Renal cortical epithelial cell (primary cell): Measurements from ENCODE around the gene HNRNPC. TPM values are rescaled to one million over a fixed set of nuclear protein-coding genes. Genes with fewer than 3 reads are reported as not detected.
"Not testable (repeated sequence)": the region's sequence is repeated elsewhere in the genome, so short reads cannot be mapped to it uniquely, and the experiment has no call there.

Source experiments
- DNase-seq: peaks from one replicate; pipeline ENCODE4 v3.0.0-alpha.2; 2011; ENCODE audit warnings: low read depth
- total RNA-seq: library from RNA; depleted of rRNA; stranded (reverse); fragments of >200 nt; gene quantifications from 2 replicates; pipeline ENCODE4 v1.2.3, GENCODE V29; 2014

The HNRNPC gene
- total RNA-seq = 524 and 834 TPM in 2 replicates

DNA sequence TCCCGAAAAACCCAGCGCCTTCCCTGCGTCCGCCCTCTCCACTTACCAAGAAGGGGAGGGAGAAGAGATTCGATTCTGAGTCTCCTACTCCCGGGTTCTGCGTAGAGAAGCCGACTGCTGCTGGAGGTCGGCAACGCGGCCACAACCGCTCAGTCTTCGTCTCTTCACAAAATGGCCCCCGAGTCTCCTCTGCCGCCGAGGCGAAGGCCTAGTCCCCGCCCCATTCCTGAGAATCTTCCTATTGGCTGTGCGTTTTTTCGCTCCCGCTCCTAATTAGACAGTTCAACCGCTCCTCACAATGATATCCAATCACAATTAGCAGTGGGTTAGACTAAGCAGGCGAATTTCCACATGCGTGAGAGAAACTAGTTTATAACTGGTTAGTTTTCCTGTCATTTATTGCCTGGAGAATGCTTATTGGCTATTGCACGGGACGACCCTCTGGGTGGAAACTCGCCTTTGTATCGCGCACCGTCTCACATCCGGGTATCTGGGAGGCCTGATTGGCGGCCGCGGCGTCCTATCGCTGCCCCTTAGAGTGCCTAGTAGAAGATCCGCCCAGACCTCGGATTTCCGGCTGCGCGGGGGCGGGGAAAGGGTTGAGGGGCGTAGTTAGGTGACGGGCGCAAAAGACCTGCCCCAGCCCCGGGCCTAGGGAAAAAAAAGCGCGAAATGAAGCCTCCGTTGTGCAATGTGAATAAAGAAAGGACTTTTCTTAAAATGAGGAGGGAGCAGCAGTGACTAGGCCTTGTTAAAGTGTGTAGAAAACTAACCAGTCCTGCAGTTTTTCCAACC, at the start of gene HNRNPC:
Gene HNRNPC, minus strand, starts transcription at position 191 of the 795 bp plus-strand sequence. CDS start 35,249 bp downstream, outside the sequence.
- DNase-seq = peak; percentile 100

DNA sequence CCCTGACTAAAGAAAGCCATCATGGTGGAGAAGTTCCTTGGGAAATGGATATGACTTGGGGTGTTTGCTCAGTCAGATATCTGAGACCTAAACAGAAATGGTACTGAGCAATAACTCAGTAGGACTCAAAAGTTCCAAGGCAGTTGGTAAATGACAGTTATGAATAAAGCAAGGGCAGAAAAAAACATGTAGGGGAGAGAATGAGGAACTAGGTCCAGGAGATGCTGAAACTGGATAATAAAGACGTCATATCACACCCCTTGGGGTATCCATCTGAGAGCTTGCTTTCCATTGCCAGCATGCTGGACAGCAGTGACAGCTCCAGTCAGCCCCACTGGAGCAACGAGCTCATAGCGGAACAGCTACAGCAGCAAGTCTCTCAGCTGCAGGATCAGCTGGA, 48.2 kb upstream of the HNRNPC start:
- no peak for DNase-seq

DNA sequence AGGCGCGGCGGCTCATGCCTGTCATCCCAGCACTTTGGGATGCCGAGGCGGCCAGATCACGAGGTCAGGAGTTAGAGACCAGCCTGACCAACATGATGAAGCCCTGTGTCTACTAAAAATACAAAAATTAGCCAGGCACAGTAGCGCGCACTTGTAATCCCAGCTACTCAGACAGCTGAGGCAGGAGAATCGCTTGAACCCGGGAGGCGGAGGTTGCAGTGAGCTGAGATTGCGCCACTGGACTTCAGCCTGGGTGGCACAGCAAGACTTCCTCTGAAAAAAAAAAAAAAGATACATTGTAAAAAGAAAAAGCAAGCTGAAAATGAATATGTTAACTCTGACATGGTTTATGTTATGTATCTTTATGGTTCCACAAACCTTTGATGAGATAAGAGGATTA, 44.3 kb upstream of the HNRNPC start:
- DNase-seq = no peak

DNA sequence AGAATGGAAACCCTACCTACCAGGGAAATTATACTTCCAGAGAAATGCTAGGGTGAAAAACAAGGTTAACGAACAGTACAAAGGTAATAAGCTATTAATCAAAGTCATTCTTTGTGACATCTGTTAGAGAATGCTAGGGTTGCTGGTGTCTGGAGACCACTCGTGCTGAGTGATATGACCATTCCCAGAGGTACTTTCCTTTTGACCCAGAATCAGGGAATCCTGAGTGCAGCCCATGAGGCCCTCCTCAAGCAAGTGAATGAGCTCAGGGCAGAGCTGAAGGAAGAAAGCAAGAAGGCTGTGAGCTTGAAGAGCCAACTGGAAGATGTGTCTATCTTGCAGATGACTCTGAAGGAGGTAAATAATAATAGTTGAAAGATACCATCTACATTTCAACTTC, 42.4 kb upstream of the HNRNPC start:
- no peak for DNase-seq

DNA sequence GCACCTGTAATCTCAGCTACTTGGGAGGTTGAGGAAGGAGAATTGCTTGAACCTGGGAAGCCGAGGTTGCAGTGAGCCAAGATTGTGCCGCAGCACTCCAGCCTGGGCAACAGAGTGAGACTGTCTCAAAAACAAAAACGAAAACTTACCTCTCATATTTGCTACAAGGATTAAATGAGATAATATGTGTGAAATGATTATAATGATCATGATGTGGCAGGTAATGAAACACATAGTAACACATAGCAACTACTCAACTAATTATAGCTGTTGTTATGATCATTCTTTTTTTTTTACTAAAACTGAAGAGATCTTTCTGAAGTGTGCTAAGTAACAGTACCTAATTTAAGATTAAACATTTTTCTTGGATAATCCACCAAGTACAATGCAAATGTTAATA, 40.7 kb upstream of the HNRNPC start:
- DNase-seq = no peak

DNA sequence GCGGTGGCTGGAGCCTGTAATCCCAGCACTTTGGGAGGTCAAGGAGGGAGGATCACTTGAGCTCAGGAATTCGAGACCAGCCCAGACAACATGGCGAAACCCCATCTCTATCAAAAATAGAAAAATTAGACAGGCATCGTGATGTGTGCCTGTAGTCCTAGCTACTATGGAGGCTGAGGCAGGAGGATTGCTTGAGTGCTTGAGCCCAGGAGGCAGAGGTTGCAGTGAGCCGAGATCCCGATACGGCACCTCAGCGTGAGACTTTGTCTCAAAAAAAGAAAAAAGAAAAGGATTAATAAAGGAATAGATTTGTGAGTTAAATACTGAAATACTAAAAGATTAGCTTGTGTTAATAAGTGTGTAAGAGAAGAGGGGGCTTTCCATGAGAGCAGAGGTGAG, 40.0 kb upstream of the HNRNPC start:
- DNase-seq = no peak

DNA sequence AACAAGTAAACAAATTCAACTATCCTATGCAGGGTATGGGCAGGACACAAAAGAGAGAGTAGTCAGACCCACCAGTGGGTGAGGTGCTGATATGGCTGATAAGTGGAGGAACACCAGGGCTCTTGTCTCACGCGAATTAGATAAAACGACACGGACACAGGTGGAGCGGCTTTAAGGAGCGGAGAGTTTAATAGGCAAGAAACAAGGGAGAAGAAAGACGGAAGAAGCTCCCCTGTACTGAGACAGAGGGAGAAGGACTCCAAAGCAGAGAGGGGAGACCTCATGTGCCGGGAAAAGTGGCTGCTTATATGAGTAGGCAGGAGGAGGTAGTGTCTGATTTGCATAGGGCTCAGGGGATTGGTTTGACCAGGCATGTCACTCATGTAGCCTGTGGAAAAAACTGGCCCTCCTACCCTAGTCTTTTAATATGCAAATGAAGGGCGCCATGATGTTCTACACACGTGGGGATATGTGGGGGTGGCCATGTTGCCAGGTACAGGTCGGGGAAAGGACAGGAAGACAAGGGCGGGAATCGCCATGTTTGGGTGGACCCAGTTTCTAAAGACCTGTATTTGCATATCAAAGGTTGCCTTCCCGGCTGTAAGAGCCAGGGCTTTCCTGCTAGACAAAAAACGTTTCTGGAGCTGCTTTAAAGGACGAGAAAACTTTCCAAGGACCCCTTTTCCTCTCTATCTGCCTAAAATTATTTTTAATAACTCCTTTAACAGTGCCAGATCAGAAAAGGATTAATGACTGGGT, 39.4 kb upstream of the HNRNPC start:
- DNase-seq = peak; percentile 96

DNA sequence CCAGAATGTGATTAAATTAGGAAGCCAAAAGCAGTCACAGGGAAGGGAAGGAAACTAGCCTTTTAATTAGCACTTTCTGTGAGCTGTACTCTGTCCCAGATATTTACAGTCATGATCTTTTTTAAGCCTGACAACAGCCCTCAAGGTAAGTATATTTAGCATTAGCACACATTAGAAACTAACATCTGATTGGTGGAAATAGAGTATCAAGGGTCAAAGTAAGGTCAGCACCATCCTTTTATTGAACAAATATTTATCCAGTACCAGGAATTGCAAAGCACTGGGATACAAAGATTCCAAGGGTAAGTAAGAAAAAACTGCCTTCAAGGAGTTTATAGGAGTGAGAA, 38.9 kb upstream of the HNRNPC start:
- peak; percentile 20 for DNase-seq

DNA sequence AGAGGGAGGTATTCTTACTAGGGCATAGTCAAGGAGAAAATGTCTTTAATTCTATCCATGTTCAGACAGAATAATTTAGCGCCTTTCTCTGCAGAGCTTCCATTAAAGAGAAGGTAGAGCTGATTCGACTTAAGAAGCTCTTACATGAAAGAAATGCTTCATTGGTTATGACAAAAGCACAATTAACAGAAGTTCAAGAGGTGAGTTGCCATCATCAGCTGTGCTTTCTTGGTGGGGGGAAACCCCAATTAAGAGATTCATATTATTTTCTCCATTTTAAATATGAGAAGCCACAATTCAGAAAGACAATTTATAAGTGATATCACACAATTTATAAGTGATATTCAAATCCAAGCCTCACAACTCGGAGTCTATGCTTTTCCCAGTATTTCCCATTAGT, 38.4 kb upstream of the HNRNPC start:
- DNase-seq = peak; percentile 17

DNA sequence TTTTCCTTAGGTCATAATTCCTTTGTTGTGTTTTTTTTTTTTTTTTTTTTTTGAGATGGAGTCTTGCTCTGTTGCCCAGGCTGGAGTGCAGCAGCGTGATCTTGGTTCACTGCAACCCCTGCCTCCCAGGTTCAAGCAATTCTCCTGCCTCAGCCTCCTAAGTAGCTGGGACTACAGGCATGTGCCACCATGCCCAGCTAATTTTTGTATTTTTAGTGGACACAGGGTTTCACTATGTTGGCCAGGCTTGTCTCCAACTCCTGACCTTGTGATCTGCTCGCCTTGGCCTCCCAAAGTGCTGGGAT, 33.5 kb upstream of the HNRNPC start:
- DNase-seq = not testable (repeated sequence)

DNA sequence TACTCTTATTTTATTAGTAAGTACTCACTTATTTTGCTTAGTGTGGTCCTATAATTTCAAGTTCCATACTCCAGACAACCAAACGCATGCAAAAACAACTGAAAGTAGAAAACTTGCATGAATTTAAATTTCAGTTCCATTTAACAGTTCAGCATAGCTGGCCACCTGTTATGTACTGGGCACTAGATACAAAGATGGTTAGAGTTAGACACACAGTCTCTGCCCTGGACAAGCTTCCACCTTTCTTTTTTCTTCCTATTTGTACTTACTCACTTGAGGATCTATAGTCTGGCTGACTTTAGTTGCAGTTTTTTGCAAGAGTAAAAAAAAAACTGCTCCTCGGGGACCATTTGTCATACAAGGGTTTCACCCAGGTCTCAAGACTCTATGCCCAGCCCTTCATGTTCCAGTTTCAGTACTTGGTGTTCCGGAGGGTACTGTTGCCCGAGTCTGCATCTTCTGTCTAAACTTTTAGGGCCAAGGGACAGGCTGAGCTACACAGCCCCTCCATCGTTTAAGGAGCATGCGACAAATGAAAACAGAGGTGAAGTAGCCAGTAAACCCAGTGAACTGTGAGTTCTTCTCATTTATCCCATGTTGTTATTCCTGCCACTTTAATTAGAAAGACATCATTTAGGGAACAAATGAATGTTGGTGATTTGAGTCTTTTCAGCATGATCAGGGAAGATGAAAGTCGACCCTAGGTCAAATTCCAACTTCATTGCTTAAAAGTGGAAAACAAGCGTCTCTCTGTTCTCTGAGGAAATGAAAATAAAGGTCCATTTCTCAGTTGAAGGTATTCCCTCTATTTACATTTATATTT, 33.0 kb upstream of the HNRNPC start:
- no peak for DNase-seq

DNA sequence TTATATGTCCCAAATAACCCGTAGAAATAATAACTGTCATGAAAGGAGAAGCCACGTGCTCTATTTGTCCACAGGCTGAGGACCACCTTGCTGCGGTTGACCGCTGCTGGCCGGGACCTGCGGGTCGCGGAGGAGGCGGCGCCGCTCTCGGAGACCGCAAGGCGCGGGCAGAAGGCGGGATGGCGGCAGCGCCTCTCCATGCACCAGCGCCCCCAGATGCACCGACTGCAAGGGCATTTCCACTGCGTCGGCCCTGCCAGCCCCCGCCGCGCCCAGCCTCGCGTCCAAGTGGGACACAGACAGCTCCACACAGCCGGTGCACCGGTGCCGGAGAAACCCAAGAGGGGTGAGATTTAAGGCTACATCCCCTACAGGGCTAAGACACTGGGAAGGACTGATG, 31.6 kb upstream of the HNRNPC start:
- DNase-seq = no peak

DNA sequence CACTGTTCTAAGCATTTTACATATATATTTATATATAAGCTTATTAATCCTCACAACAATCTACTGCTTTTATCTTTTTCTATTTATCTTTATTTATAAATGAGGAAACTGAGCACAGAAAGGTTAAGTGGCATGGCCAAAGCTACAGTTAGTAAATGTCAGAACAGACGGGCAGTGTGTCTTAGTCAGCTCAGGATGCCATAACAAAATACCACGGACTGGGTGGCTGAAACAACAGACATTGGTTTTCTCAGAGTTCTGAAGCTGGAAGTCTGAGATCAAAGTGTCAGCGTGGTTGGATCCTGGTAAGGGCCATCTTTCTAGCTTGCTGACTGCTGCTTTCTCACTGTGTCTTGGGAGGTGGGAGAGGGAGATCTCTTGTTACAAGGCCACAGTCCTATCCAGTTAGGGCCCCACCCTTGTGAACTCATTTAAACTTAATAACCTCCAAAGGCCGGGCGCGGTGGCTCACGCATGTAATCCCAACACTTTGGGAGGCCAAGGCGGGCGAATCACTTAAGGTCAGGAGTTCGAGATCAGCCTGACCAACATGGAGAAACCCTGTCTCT, 30.4 kb upstream of the HNRNPC start:
- no peak for DNase-seq

DNA sequence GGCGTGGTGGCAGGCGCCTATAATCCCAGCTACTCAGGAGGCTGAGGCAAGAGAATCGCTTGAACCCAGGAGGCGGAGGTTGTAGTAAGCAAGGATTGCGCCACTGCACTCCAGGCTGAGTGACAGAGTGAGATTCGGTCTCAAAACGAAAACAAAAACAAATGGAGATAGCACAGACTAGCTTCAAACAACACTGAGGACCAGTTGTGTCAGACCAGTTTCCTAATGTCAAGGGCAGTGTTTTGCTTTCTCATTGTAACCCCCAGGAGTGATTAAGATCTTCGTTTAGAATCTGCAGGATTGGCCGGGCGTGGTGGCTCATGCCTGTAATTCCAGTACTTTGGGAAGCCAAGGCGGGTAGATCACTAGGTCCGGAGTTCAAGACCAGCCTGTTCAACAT, 29.1 kb upstream of the HNRNPC start:
- no peak for DNase-seq

DNA sequence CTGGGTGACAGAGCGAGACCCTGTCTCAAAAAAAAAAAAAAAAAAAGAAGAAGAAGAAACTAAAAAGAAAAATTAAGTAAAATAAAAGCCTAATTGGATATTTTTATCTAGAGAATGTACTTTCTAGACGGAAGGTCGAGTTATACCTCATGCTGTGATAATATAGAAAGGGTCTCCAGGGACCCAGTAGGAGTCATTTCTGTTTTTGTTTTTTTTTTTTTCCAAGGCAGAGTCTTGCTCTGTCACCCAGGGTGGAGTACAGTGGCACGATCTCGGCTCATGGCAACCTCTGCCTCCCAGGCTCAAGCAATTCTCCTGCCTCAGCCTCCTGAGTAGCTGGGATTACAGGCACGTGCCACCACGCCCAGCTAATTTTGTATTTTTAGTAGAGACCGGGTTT, 24.8 kb upstream of the HNRNPC start:
- not testable (repeated sequence) for DNase-seq

DNA sequence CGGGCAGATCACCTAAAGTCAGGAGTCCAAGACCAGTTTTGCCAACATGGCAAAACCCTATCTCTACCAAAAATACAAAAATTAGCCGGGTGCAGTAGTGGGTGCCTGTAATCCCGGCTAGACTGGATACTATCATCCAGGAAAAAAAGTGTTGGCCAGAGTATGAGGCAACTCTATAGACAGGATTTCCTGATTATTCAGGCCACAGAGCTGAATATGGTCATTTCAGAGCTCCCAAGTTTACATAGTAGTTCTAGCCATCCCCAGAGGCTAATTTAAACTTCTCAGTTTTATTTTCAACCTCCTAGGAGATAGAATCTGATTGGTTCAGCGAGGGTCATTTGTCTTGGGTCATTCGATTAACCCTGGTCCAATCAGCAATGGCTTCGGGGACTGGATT, 17.9 kb upstream of the HNRNPC start:
- no peak for DNase-seq

DNA sequence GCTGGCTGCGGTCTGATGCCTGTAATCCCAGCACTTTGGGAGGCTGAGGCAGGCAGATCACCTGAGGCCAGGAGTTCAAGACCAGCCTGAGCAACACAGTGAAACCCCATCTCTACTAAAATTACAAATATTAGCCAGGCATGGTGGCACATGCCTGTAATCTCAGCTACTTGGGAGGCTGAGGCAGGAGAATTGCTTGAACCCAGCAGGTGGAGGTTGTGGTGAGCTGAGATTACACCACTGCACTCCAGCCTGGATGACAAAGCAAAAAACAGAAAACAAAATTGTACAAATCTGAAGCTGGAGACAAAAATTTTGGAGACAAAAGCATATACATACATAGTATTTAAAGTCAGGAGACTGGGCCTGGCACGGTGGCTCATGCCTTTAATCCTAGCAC, 17.3 kb upstream of the HNRNPC start:
- DNase-seq = not testable (repeated sequence)

DNA sequence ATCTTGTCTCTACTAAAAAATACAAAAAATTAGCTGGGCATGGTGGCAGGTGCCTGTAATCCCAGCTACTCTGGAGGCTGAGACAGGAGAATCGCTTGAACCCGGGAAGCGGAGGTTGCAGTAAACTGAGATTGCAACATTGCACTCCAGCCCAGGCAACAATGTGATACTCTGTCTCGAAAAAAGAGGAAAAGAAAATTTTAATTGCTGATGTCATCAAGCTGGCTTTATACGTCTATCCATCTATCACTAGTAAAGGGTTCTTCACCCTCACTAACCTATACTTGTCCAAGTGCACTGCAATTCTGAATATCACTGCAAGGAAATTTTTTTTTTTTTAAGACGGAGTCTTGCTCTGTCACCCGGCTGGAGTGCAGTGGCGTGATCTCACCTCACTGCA, 12.7 kb upstream of the HNRNPC start:
- DNase-seq = not testable (repeated sequence)

DNA sequence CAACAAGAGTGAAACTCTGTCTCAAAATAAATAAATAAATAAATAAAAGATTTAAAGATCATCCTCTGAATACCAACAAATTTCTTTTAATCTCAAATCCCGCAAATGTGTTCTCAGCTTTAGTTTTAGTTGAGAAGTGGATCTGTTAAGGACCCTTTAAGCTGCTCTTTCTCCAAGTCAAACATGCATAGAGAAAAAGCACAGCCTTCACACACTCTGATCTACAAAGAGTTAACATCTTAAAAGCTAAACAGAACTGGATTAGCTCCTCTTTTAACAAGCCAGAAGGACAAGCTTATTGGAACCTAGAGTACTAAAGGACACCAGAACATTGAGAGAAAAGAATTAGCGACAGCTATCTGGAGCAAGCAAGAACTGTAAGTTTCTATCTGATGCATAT, 10.5 kb upstream of the HNRNPC start, which contains the start of gene RPGRIP1:
Gene RPGRIP1, plus strand, starts transcription at position 301 of the 400 bp plus-strand sequence. CDS start 7,894 bp downstream, outside the sequence.
- DNase-seq = no peak

DNA sequence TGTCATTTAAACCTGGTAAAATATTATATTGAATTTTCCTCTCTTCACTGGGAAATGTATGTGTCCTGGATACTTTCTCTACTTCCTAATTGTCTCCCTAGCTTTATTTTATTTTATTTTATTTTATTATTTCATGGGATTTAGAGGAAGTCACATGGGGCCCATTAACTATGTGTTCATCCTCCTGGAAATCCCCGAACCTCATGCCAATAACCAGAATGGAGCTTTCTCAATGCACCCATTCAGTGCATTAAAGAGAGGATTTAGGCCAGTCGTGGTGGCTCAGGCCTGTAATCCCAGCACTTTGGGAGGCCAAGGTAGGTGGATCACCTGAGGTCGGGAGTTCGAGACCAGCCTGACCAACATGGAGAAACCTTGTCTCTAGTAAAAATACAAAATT, 9.4 kb upstream of the HNRNPC start:
- DNase-seq = no peak

DNA sequence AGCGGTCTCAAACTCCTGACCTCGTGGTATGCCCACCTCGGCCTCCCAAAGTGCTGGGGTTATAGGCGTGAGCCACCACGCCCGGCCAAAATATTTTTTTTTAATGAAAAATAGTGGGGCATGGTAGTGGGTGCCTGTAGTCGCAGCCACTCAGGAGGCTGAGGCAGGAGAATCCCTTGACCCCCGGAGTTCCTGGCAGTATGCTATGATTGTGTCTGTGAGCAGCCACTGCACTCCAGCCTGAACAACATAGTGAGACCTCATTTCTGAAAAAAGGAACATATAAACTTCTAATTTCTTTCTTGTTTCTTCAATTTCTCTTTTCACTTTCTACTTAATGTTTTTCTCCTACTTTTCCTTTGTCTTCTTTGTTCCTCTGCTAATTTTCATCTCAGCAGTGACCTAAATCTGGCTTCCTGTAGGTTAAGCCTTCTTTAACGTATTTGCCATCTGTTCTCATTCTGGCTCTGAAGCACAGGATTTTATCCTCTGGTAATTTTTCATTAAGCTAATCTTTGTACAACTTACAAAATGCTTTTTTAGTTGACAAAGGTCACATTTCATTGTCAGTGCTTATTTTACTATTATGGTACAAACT, 6.1 kb upstream of the HNRNPC start:
- DNase-seq = no peak

DNA sequence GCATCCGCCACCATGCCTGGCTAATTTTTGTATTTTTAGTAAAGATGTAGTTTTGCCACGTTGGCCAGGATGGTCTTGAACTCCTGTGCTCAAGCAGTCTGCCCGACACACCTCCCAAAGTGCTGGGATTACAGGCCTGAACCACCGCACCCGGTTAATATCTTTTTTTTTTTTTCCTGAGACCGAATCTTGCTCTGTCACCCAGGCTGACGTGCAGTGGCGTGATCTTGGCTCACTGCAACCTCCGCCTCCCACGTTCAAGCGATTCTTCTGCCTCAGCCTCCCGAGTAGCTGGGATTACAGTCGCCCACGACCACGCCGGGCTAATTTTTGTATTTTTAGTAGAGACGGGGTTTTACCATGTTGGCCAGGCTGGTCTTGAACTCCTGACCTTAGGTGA, 3.4 kb upstream of the HNRNPC start:
- not testable (repeated sequence) for DNase-seq
